GM23338 (cell line): ENCODE data around the gene UVRAG. TPM values are rescaled to one million over a fixed set of nuclear protein-coding genes. Genes with fewer than 3 reads are reported as not detected.
"Not testable (repeated sequence)": the region's sequence is repeated elsewhere in the genome, so short reads cannot be mapped to it uniquely, and the experiment has no call there.

ENCODE experiments used
- ATAC-seq: fragments of 200-7000 bp; cut with Tn5 transposase; 3 replicates; pipeline ENCODE4 v1.9.1; 2020
- DNase-seq: peaks from one replicate; pipeline ENCODE4 v3.0.0-alpha.2; 2015; ENCODE audit warnings: low spot score
- H2AFZ ChIP-seq: fragments of 200-600 bp; sonication (generic); 2 replicates; pipeline ENCODE4 v1.8.0; 2016; ENCODE audit warnings: antibody characterized with exemption, mild to moderate bottlenecking, moderate library complexity
- H3F3A ChIP-seq: fragments of 200-600 bp; sonication (generic); replicated peaks from 2 replicates; pipeline ENCODE4 v1.8.0; 2017; ENCODE audit warnings: antibody characterized with exemption, mixed run types, low read depth
- H3K27ac ChIP-seq: fragments of 200-600 bp; sonication (generic); 2 replicates; pipeline ENCODE4 v1.6.1; 2016; ENCODE audit warnings: low read depth
- H3K27me3 ChIP-seq: fragments of 200-600 bp; sonication (generic); 2 replicates; pipeline ENCODE4 v1.8.0; 2016; ENCODE audit warnings: mild to moderate bottlenecking, mixed run types, moderate library complexity; ENCODE audit not compliant: insufficient read depth
- H3K36me3 ChIP-seq: fragments of 200-600 bp; sonication (generic); 2 replicates; pipeline ENCODE4 v1.8.0; 2016; ENCODE audit warnings: mild to moderate bottlenecking; ENCODE audit not compliant: insufficient read depth
- H3K4me1 ChIP-seq: fragments of 200-600 bp; sonication (generic); 2 replicates; pipeline ENCODE4 v1.8.0; 2016; ENCODE audit warnings: mild to moderate bottlenecking, moderate library complexity; ENCODE audit not compliant: insufficient read depth
- H3K4me2 ChIP-seq: fragments of 200-600 bp; sonication (generic); 2 replicates; pipeline ENCODE4 v1.7.1; 2017; ENCODE audit warnings: mixed run types
- H3K4me3 ChIP-seq: fragments of 200-600 bp; sonication (generic); 2 replicates; pipeline ENCODE4 v1.6.1; 2016; ENCODE audit warnings: mixed run types
- H3K79me2 ChIP-seq: fragments of 200-600 bp; sonication (generic); replicated peaks from 2 replicates; pipeline ENCODE4 v1.8.0; 2017; ENCODE audit warnings: mild to moderate bottlenecking; ENCODE audit not compliant: insufficient read depth
- H3K9me2 ChIP-seq: fragments of 200-600 bp; sonication (generic); 2 replicates; pipeline ENCODE4 v1.8.0; 2017; ENCODE audit not compliant: insufficient read depth
- H4K20me1 ChIP-seq: fragments of 200-600 bp; sonication (generic); replicated peaks from 2 replicates; pipeline ENCODE4 v1.8.0; 2017; ENCODE audit warnings: mild to moderate bottlenecking; ENCODE audit not compliant: insufficient read depth
- H3K27ac Mint-ChIP-seq: 2 replicates; pipeline ENCODE4 v1.8.0; 2020; ENCODE audit warnings: inconsistent platforms, mild to moderate bottlenecking, moderate library complexity, mixed read lengths
- H3K27me3 Mint-ChIP-seq: 3 replicates; pipeline ENCODE4 v1.8.0; 2022; ENCODE audit warnings: low read depth, mild to moderate bottlenecking, moderate library complexity, mixed read lengths, inconsistent platforms; ENCODE audit not compliant: insufficient read depth, poor library complexity
- H3K36me3 Mint-ChIP-seq: 3 replicates; pipeline ENCODE4 v1.8.0; 2021; ENCODE audit warnings: low read depth, mild to moderate bottlenecking, inconsistent platforms, moderate library complexity, mixed read lengths
- H3K4me1 Mint-ChIP-seq: 3 replicates; pipeline ENCODE4 v1.8.0; 2020; ENCODE audit warnings: mild to moderate bottlenecking, inconsistent platforms, mixed read lengths
- H3K4me3 Mint-ChIP-seq: 3 replicates; pipeline ENCODE4 v1.8.0; 2021; ENCODE audit warnings: moderate library complexity, mild to moderate bottlenecking, inconsistent platforms, mixed read lengths
- H3K9me3 Mint-ChIP-seq: 3 replicates; pipeline ENCODE4 v1.8.0; 2020; ENCODE audit warnings: moderate library complexity, mild to moderate bottlenecking, inconsistent platforms, mixed read lengths
- CREB1 ChIP-seq: fragments of 250-450 bp; sonication (Bioruptor Pico); IDR thresholded peaks from 2 replicates; pipeline ENCODE4 v1.5.0; 2020; ENCODE audit warnings: low read depth, mild to moderate bottlenecking, moderate library complexity
- JUNB ChIP-seq: IDR thresholded peaks from one replicate; pipeline ENCODE4 v1.6.1; 2016; ENCODE audit warnings: antibody characterized with exemption; ENCODE audit not compliant: unreplicated experiment
- STAT1 ChIP-seq: IDR thresholded peaks from one replicate; pipeline ENCODE4 v1.6.1; 2016; ENCODE audit warnings: antibody characterized with exemption; ENCODE audit not compliant: unreplicated experiment
- ZNF331 ChIP-seq: fragments of 250-450 bp; sonication (Bioruptor Pico); IDR thresholded peaks from 2 replicates; pipeline ENCODE4 v1.5.0; 2020; ENCODE audit warnings: low read depth, mild to moderate bottlenecking, moderate library complexity
- polyA plus RNA-seq: library from polyadenylated mRNA; unstranded; fragments of >200 nt; fragmentation: Nextera tagmentation; extraction: Ambion mirVana; gene quantifications from 2 replicates; pipeline ENCODE4 v1.2.1, GENCODE V29; 2016
- total RNA-seq: library from RNA; depleted of rRNA; stranded (reverse); fragments of >200 nt; shearing (Covaris generic); gene quantifications from 2 replicates; pipeline ENCODE4 v1.2.3, GENCODE V29; 2014
- TF ChIP-seq, protein P1 (sequence below), 2 experiments: fragments of 200-600 bp in 1 of 2; sonication (generic) in 1 of 2; conservative IDR thresholded peaks; 2 replicates each; pipeline versions ENCODE4 v1.5.1 to v1.6.1; 2016 to 2017; ENCODE audit warnings: antibody characterized with exemption in 2 of 2, low read depth in 2 of 2, mild to moderate bottlenecking in 2 of 2, moderate library complexity in 1 of 2

UVRAG gene
- total and polyA plus RNA-seq, 2 experiments from 2014 or later: 15.3 to 17.4 TPM

DNA sequence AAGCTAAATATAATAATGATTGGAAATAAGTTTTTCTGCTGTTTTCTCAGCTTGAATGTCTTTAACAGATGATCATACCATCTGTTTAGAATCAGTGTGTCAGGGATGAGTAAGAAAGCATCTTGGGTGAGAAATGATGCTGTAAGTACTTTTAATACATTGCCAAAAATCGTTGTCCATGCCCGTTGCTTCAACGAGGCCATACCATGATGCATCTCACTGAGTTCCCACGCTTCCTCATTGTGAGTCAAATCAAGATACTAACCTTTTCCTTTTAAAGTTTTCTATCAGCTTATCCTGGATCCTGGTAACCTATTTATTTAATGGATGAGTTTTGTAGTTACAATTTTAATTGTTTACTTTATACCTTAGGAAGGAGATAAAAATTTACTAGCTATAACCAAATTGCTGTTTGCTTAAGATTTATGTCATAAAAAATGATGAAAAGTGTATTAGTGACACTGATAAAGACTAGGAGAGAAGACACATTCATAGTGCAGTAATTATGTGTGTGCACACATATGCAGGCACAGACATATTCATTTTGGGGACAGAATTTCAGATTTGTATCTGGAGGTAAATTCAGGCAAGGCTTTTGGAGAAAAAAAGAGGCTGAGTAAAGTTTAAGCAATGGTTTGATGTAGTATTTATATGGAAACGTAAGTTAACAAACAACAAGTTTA is 154.8 kb downstream of the UVRAG start (continued):
- TF ChIP-seq, protein P1, sequence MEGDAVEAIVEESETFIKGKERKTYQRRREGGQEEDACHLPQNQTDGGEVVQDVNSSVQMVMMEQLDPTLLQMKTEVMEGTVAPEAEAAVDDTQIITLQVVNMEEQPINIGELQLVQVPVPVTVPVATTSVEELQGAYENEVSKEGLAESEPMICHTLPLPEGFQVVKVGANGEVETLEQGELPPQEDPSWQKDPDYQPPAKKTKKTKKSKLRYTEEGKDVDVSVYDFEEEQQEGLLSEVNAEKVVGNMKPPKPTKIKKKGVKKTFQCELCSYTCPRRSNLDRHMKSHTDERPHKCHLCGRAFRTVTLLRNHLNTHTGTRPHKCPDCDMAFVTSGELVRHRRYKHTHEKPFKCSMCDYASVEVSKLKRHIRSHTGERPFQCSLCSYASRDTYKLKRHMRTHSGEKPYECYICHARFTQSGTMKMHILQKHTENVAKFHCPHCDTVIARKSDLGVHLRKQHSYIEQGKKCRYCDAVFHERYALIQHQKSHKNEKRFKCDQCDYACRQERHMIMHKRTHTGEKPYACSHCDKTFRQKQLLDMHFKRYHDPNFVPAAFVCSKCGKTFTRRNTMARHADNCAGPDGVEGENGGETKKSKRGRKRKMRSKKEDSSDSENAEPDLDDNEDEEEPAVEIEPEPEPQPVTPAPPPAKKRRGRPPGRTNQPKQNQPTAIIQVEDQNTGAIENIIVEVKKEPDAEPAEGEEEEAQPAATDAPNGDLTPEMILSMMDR (conservative IDR thresholded peaks at IDR 0.05; ENCODE audit: low read depth in 2 of 2): no peak
- TF ChIP-seq STAT1 (no peak), JUNB (no peak), CREB1 (CRISPR knock-in tag) (no peak), ZNF331 (CRISPR knock-in tag) (no peak)

DNA sequence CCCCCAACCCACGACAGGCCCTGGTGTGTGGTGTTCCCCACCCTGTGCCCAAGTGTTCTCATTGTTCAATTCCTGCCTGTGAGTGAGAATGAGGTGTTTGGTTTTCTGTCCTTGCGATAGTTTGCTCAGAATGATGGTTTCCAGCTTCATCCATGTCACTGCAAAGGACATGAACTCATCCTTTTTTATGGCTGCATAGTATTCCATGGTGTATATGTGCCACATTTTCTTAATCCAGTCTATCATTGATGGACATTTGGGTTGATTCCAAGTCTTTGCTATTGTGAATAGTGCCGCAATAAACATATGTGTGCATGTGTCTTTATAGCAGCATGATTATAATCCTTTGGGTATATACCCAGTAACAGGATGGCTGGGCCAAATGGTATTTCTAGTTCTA is 158.7 kb downstream of the UVRAG start:
- not testable (repeated sequence) for H3K4me3 ChIP-seq, H3K36me3 ChIP-seq, H3F3A ChIP-seq, H2AFZ ChIP-seq, H3K27me3 ChIP-seq, H4K20me1 ChIP-seq, H3K79me2 ChIP-seq, H3K4me1 ChIP-seq, DNase-seq, H3K27me3 Mint-ChIP-seq, H3K9me2 ChIP-seq, H3K4me2 ChIP-seq, ATAC-seq, H3K27ac Mint-ChIP-seq, H3K27ac ChIP-seq, H3K4me3 Mint-ChIP-seq, H3K4me1 Mint-ChIP-seq
- Mint-ChIP-seq H3K9me3 (peaks cover 25% of the 10 kb centered on the region), H3K36me3 (peaks cover 25% of the 10 kb centered on the region; the same call in 2 of the 3 replicates)

DNA sequence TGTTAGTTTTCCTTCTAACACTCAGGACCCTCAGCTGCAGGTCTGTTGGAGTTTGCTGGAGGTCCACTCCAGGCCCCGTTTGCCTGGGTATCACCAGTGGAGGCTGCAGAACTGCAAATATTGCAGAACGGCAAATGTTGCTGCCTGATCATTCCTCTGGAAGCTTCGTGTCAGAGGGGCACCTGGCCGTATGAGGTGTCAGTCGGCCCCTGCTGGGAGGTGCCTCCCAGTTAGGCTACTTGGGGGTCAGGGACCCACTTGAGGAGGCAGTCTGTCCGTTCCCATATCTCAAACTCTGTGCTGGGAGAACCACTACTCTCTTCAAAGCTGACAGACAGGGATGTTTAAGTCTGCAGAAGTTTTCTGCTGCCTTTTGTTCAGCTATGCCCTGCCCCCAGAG is 164.1 kb downstream of the UVRAG start:
- H3K27ac Mint-ChIP-seq, DNase-seq, H3K27ac ChIP-seq, H3K4me3 ChIP-seq, ATAC-seq, H3K4me1 ChIP-seq, H3F3A ChIP-seq, H2AFZ ChIP-seq, H3K27me3 ChIP-seq, H3K27me3 Mint-ChIP-seq, H3K9me2 ChIP-seq, H4K20me1 ChIP-seq, H3K36me3 ChIP-seq: not testable (repeated sequence)
- Mint-ChIP-seq H3K4me1 (peaks cover 26% of the 10 kb centered on the region), H3K4me3 (peak overlapping the region; percentile 84; the same call in 2 of the 3 replicates), H3K36me3 (peaks cover 20% of the 10 kb centered on the region; the same call in 2 of the 3 replicates), H3K9me3 (peaks cover 15% of the 10 kb centered on the region)
- Histone ChIP-seq H3K79me2 (peaks cover 25% of the 10 kb centered on the region), H3K4me2 (peak overlapping the region; percentile 14; the same call in 1 of the 2 replicates)

DNA sequence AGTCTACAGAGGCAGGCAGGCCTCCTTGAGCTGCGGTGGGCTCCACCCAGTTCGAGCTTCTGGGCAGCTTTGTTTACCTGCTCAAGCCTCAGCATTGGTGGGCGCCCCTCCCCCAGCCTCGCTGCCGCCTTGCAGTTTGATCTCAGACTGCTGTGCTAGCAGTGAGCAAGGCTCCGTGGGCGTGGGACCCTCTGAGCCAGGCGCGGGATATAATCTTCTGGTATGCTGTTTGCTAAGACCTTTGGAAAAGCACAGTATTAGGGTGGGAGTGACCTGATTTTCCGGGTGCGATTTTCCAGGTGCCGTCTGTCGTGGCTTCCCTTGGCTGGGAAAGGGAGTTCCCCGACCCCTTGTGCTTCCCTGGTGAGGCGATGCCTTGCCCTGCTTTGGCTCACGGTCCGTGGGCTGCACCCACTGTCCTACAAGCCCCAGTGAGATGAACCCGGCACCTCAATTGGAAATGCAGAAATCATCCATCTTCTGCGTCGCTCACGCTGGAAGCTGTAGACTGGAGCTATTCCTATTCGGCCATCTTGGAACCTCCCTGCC is 164.5 kb downstream of the UVRAG start:
- not testable (repeated sequence) for H4K20me1 ChIP-seq, H3F3A ChIP-seq, H3K4me1 ChIP-seq, H3K27me3 ChIP-seq, H3K27ac ChIP-seq, H2AFZ ChIP-seq, H3K27me3 Mint-ChIP-seq, H3K36me3 ChIP-seq, H3K9me2 ChIP-seq
- DNase-seq (peak; percentile 8), ATAC-seq (peak; percentile 60)
- peak overlapping the region; percentile 84 for H3K4me3 Mint-ChIP-seq
- H3K4me3 ChIP-seq: peak overlapping the region; percentile 46
- H3K9me3 Mint-ChIP-seq: peaks cover 12% of the 10 kb centered on the region
- H3K4me1 Mint-ChIP-seq: peaks cover 26% of the 10 kb centered on the region
- peak overlapping the region; percentile 38 for H3K4me2 ChIP-seq
- H3K36me3 Mint-ChIP-seq: peaks cover 23% of the 10 kb centered on the region; the same call in 2 of the 3 replicates
- peaks cover 25% of the 10 kb centered on the region for H3K79me2 ChIP-seq
- H3K27ac Mint-ChIP-seq: peak overlapping the region; percentile 79
